ENCODE results near the gene PLPP4.

The PLPP4 gene

GRCh38 chr10:120598386-120598785, 141.4 kb downstream of the PLPP4 start:
- H3K9me3 ChIP-seq (ENCODE audit: severe bottlenecking): no peaks in the 10 kb centered on the region
- peak; percentile 89 for DNase-seq
- no peak overlapping the region for H3K4me3 ChIP-seq (ENCODE audit: low read depth, low read length)
- H3K36me3 ChIP-seq: no peaks in the 10 kb centered on the region
- peak overlapping the region; percentile 42 for H3K27ac ChIP-seq
- TF ChIP-seq CTCF (IDR thresholded peaks at IDR 0.05; ENCODE audit: low read depth, low read length): peak; percentile 79
- H3K27me3 ChIP-seq (ENCODE audit: insufficient read depth, low read depth, severe bottlenecking): no peaks in the 10 kb centered on the region

GRCh38 chr10:120599200-120599724, 142.2 kb downstream of the PLPP4 start:
- TF ChIP-seq CTCF (IDR thresholded peaks at IDR 0.05; ENCODE audit: low read depth, low read length): no peak
- no peak for DNase-seq
- no peak overlapping the region for H3K27ac ChIP-seq
- no peak overlapping the region for H3K4me3 ChIP-seq (ENCODE audit: low read depth, low read length)
- no peaks in the 10 kb centered on the region for H3K9me3 ChIP-seq (ENCODE audit: severe bottlenecking)
- no peaks in the 10 kb centered on the region for H3K36me3 ChIP-seq
- no peaks in the 10 kb centered on the region for H3K27me3 ChIP-seq (ENCODE audit: insufficient read depth, low read depth, severe bottlenecking)

- DNase-seq: peak; percentile 66
- no peak overlapping the region for H3K4me3 ChIP-seq (ENCODE audit: low read depth, low read length)
- no peaks in the 10 kb centered on the region for H3K9me3 ChIP-seq (ENCODE audit: severe bottlenecking)
- H3K27me3 ChIP-seq (ENCODE audit: insufficient read depth, low read depth, severe bottlenecking): no peaks in the 10 kb centered on the region
- peak; percentile 75 for TF ChIP-seq CTCF (IDR thresholded peaks at IDR 0.05; ENCODE audit: low read depth, low read length)
- no peak overlapping the region for H3K27ac ChIP-seq
- no peaks in the 10 kb centered on the region for H3K36me3 ChIP-seq
These were observed 144.0 kb downstream of the PLPP4 start for GRCh38 chr10:120600871-120601649.

- no peak for DNase-seq
- no peak overlapping the region for H3K27ac ChIP-seq
- no peaks in the 10 kb centered on the region for H3K36me3 ChIP-seq
- no peak for TF ChIP-seq CTCF (IDR thresholded peaks at IDR 0.05; ENCODE audit: low read depth, low read length)
- no peak overlapping the region for H3K4me3 ChIP-seq (ENCODE audit: low read depth, low read length)
- H3K27me3 ChIP-seq (ENCODE audit: insufficient read depth, low read depth, severe bottlenecking): no peaks in the 10 kb centered on the region
- H3K9me3 ChIP-seq (ENCODE audit: severe bottlenecking): no peaks in the 10 kb centered on the region
These were observed 145.0 kb downstream of the PLPP4 start for GRCh38 chr10:120601999-120602398.

GRCh38 chr10:120605410-120605809, 148.4 kb downstream of the PLPP4 start:
- Histone ChIP-seq H3K4me3 (ENCODE audit: low read depth, low read length) (no peak overlapping the region), H3K9me3 (ENCODE audit: severe bottlenecking) (no peaks in the 10 kb centered on the region), H3K27ac (no peak overlapping the region), H3K36me3 (no peaks in the 10 kb centered on the region), H3K27me3 (ENCODE audit: insufficient read depth, low read depth, severe bottlenecking) (no peaks in the 10 kb centered on the region)
- DNase-seq: no peak
- no peak for TF ChIP-seq CTCF (IDR thresholded peaks at IDR 0.05; ENCODE audit: low read depth, low read length)
